HCT116 (cell line): ENCODE data around the gene ALK. TPM values are rescaled to one million over a fixed set of nuclear protein-coding genes. Genes with fewer than 3 reads are reported as not detected.

Experiments
- ATAC-seq: fragments of 200-7000 bp; cut with Tn5 transposase; 2 replicates; pipeline ENCODE4 v1.9.1; 2020; ENCODE audit warnings: mild to moderate bottlenecking, moderate library complexity
- BruUV-seq: library from RNA; stranded (reverse); fragments of 400-500 nt; replicated peaks from 2 replicates; lab custom pipeline; 2021; lab: Mats Ljungman, UMichigan
- CTCF ChIA-PET: fragments of 300-600 bp; sonication (Branson Sonifier 250); formaldehyde crosslinking; loops from one replicate; lab custom pipeline; 2021; ENCODE audit warnings: antibody characterized with exemption; lab: Charles Lee
- POLR2A ChIA-PET: fragments of 300-600, 350-600 bp; sonication (Branson Sonifier 250); formaldehyde crosslinking; loops from one replicate; lab custom pipeline; 2021; ENCODE audit warnings: antibody characterized with exemption; lab: Charles Lee
- RAD21 ChIA-PET, 2 experiments: fragments of 300-600 bp; sonication (Branson Sonifier 250); formaldehyde crosslinking; loops; one replicate each; lab custom pipeline; 2023; ENCODE audit warnings: low total read pairs in 2 of 2; ENCODE audit not compliant: uncharacterized antibody in 2 of 2, unreplicated experiment in 2 of 2, low non-redundant PET in 1 of 2; lab: Charles Lee
- DNase-seq: peaks from one replicate; pipeline ENCODE4 v3.0.0-alpha.2; 2010; ENCODE audit warnings: low read depth, low spot score
- H2AFZ ChIP-seq: fragments of 200-600 bp; shearing (Covaris generic), sonication (generic); 2 replicates; pipeline ENCODE4 v1.6.1; 2017; ENCODE audit warnings: low read depth, mixed run types, mixed read lengths, antibody characterized with exemption, low read length; ENCODE audit not compliant: poor library complexity, severe bottlenecking
- H3K27ac ChIP-seq: 2 replicates; pipeline ENCODE4 v1.5.1; 2012; ENCODE audit warnings: low read depth, low read length
- H3K27me3 ChIP-seq: fragments of 200-600 bp; sonication (generic); 2 replicates; pipeline ENCODE4 v1.6.1; 2016; ENCODE audit warnings: mixed run types, low read length, mixed read lengths; ENCODE audit not compliant: insufficient read depth
- H3K36me3 ChIP-seq, 2 experiments: fragments of 200-500 bp in 1 of 2; fragments of 200-600 bp in 1 of 2; sonication (Bioruptor generic) in 1 of 2; sonication (generic) in 1 of 2; 2 replicates each; pipeline versions ENCODE4 v1.5.1 to v1.6.1; 2014 to 2016; ENCODE audit warnings: low read length in 2 of 2, inconsistent platforms in 1 of 2, mixed read lengths in 1 of 2, mixed run types in 1 of 2; ENCODE audit not compliant: insufficient read depth in 2 of 2, control insufficient read depth in 1 of 2
- H3K4me1 ChIP-seq, 2 experiments: fragments of 200-600 bp in 1 of 2; sonication (generic) in 1 of 2; 2 replicates each; pipeline versions ENCODE4 v1.5.1 to v1.6.1; 2012 to 2017; ENCODE audit warnings: low read length in 2 of 2, inconsistent platforms in 1 of 2, mild to moderate bottlenecking in 1 of 2, mixed read lengths in 1 of 2, mixed run types in 1 of 2, moderate library complexity in 1 of 2; ENCODE audit not compliant: insufficient read depth in 2 of 2, control insufficient read depth in 1 of 2
- H3K4me2 ChIP-seq: fragments of 200-600 bp; sonication (generic); 2 replicates; pipeline ENCODE4 v1.6.1; 2017; ENCODE audit warnings: mixed run types, low read length, mixed read lengths
- H3K4me3 ChIP-seq, 2 experiments: fragments of 200-600 bp in 1 of 2; sonication (generic) in 1 of 2; replicated peaks in 1 of 2; 2 replicates each; pipeline ENCODE4 v1.5.1; 2011 to 2016; ENCODE audit warnings: low read length in 2 of 2, control low read depth in 1 of 2, low read depth in 1 of 2, mild to moderate bottlenecking in 1 of 2, mixed read lengths in 1 of 2, mixed run types in 1 of 2
- H3K79me2 ChIP-seq: fragments of 200-600 bp; sonication (generic); 2 replicates; pipeline ENCODE4 v1.6.1; 2017; ENCODE audit warnings: mild to moderate bottlenecking, mixed run types, low read length, moderate library complexity, mixed read lengths; ENCODE audit not compliant: insufficient read depth
- H3K9ac ChIP-seq: fragments of 200-600 bp; sonication (generic); 2 replicates; pipeline ENCODE4 v1.6.1; 2016; ENCODE audit warnings: low read length, mixed read lengths
- H3K9me2 ChIP-seq: fragments of 200-600 bp; sonication (generic), shearing (Covaris generic); 2 replicates; pipeline ENCODE4 v1.6.1; 2017; ENCODE audit warnings: mixed run types, mild to moderate bottlenecking, moderate library complexity; ENCODE audit not compliant: insufficient read depth
- H3K9me3 ChIP-seq, 2 experiments: fragments of 200-500 bp in 1 of 2; fragments of 200-600 bp in 1 of 2; sonication (Bioruptor generic) in 1 of 2; sonication (generic) in 1 of 2; 2 replicates each; pipeline ENCODE4 v1.6.1; 2014 to 2017; ENCODE audit warnings: low read length in 2 of 2, mixed read lengths in 2 of 2, inconsistent platforms in 1 of 2, low read depth in 1 of 2, mild to moderate bottlenecking in 1 of 2, mixed run types in 1 of 2, moderate library complexity in 1 of 2; ENCODE audit not compliant: control insufficient read depth in 1 of 2, insufficient read depth in 1 of 2
- H4K20me1 ChIP-seq: fragments of 200-600 bp; sonication (generic), shearing (Covaris generic); 2 replicates; pipeline ENCODE4 v1.6.1; 2017; ENCODE audit warnings: mixed run types, mild to moderate bottlenecking, moderate library complexity; ENCODE audit not compliant: insufficient read depth
- ATF3 ChIP-seq: IDR thresholded peaks from 2 replicates; pipeline ENCODE4 v1.6.1; 2012
- CBX3 ChIP-seq: IDR thresholded peaks from 2 replicates; pipeline ENCODE4 v1.6.1; 2012; ENCODE audit warnings: low read depth
- CTCF ChIP-seq, 3 experiments: fragments of 200-600 bp in 1 of 3; sonication (generic) in 1 of 3; IDR thresholded peaks in 2 of 3; conservative IDR thresholded peaks in 1 of 3; 2 replicates each; pipeline ENCODE4 v1.5.1; 2012 to 2017; ENCODE audit warnings: low read depth in 2 of 3, low read length in 2 of 3, antibody characterized with exemption in 1 of 3, borderline replicate concordance in 1 of 3, control low read depth in 1 of 3, mild to moderate bottlenecking in 1 of 3, mixed read lengths in 1 of 3, mixed run types in 1 of 3, moderate library complexity in 1 of 3; ENCODE audit not compliant: insufficient read depth in 1 of 3
- EGR1 ChIP-seq: IDR thresholded peaks from 2 replicates; pipeline ENCODE4 v1.6.1; 2012; ENCODE audit warnings: low read depth
- ELF1 ChIP-seq: IDR thresholded peaks from 2 replicates; pipeline ENCODE4 v1.6.1; 2012; ENCODE audit warnings: low read depth, borderline replicate concordance
- EZH2 ChIP-seq: fragments of 200-600 bp; sonication (generic); IDR thresholded peaks from 2 replicates; pipeline ENCODE4 v1.6.1; 2017; ENCODE audit warnings: antibody characterized with exemption, mixed run types
- EZH2phosphoT487 ChIP-seq: fragments of 200-600 bp; IDR thresholded peaks from 2 replicates; pipeline ENCODE4 v1.6.1; 2018; ENCODE audit warnings: antibody characterized with exemption, borderline replicate concordance
- FOSL1 ChIP-seq: IDR thresholded peaks from 2 replicates; pipeline ENCODE4 v1.6.1; 2012; ENCODE audit warnings: low read depth
- JUND ChIP-seq: IDR thresholded peaks from 2 replicates; pipeline ENCODE4 v1.6.1; 2012
- POLR2A ChIP-seq: IDR thresholded peaks from 2 replicates; pipeline ENCODE4 v1.7.0; 2011; ENCODE audit warnings: borderline replicate concordance; ENCODE audit not compliant: insufficient read depth, insufficient read length; ENCODE audit errors: extremely low read depth
- POLR2AphosphoS5 ChIP-seq: IDR thresholded peaks from 2 replicates; pipeline ENCODE4 v1.6.1; 2011; ENCODE audit warnings: mild to moderate bottlenecking, low read depth, low read length, moderate library complexity
- RAD21 ChIP-seq: IDR thresholded peaks from 2 replicates; pipeline ENCODE4 v1.6.1; 2012; ENCODE audit warnings: low read depth, mild to moderate bottlenecking
- REST ChIP-seq: IDR thresholded peaks from 2 replicates; pipeline ENCODE4 v1.6.1; 2012; ENCODE audit warnings: low read depth
- SP1 ChIP-seq: IDR thresholded peaks from 2 replicates; pipeline ENCODE4 v1.6.1; 2012; ENCODE audit warnings: low read depth
- SRF ChIP-seq: IDR thresholded peaks from 2 replicates; pipeline ENCODE4 v1.6.1; 2012; ENCODE audit warnings: low read depth
- TCF7L2 ChIP-seq: IDR thresholded peaks from 2 replicates; pipeline ENCODE4 v1.7.0; 2011; ENCODE audit warnings: borderline replicate concordance, inconsistent platforms; ENCODE audit not compliant: insufficient read depth, insufficient read length; ENCODE audit errors: extremely low read depth
- ZBTB33 ChIP-seq: IDR thresholded peaks from 2 replicates; pipeline ENCODE4 v1.6.1; 2011; ENCODE audit warnings: mild to moderate bottlenecking, low read length, moderate library complexity; ENCODE audit not compliant: insufficient replicate concordance; ENCODE audit errors: extremely low read depth
- ZFX ChIP-seq: fragments of 450-650 bp; IDR thresholded peaks from 2 replicates; pipeline ENCODE4 v1.6.1; 2017
- intact Hi-C: fragments of 100-400 bp; cut with micrococcal nuclease; formaldehyde crosslinking; loops from 2 replicates; pipeline ENCODE4 v1.10.0; 2022
- total RNA-seq: library from RNA; stranded (reverse); gene quantifications from one replicate; pipeline ENCODE4 v1.2.1, GENCODE V29; 2021; ENCODE audit not compliant: unreplicated experiment

Gene ALK
- total RNA-seq, 1 experiment from 2014 or later = not detected

- ChIA-PET CTCF (no interaction called here), RAD21 (no interaction called here), POLR2A (no interaction called here)
- no TSS peak for BruUV-seq
- H3K27me3 ChIP-seq = peaks cover 85% of the 10 kb centered on the region; the same call in 1 of the 2 replicates
- H3K4me2 ChIP-seq = no peak overlapping the region
- H2AFZ ChIP-seq = no peak overlapping the region
- H3K4me3 ChIP-seq = no peak overlapping the region
- no peaks in the 10 kb centered on the region for H3K79me2 ChIP-seq
- no peak overlapping the region for H3K9ac ChIP-seq
- no peaks in the 10 kb centered on the region for H4K20me1 ChIP-seq
- no peaks in the 10 kb centered on the region for H3K9me3 ChIP-seq
- ATAC-seq = no peak
- DNase-seq = no peak
- H3K9me2 ChIP-seq = no peaks in the 10 kb centered on the region
- intact Hi-C loops = no loop called here
- no peak for TF ChIP-seq EZH2
- no peak for TF ChIP-seq ELF1
- no peak for TF ChIP-seq SRF
- no peak for TF ChIP-seq TCF7L2
- no peak for TF ChIP-seq EGR1
- no peak for TF ChIP-seq ATF3
- no peak for TF ChIP-seq ZBTB33
- no peak for TF ChIP-seq FOSL1
- TF ChIP-seq SP1 = no peak
- TF ChIP-seq POLR2AphosphoS5 = no peak
- TF ChIP-seq POLR2A = no peak
- TF ChIP-seq CBX3 = no peak
- no peak for TF ChIP-seq EZH2phosphoT487
- no peak for TF ChIP-seq RAD21
- no peak for TF ChIP-seq CTCF (IDR thresholded peaks at IDR 0.05 in 2 of 3, conservative IDR thresholded peaks at IDR 0.05 in 1 of 3; ENCODE audit: borderline replicate concordance in 1 of 3, insufficient read depth in 1 of 3, low read depth in 2 of 3, low read length in 2 of 3)
- no peak for TF ChIP-seq ZFX
- TF ChIP-seq JUND = no peak
- no peak for TF ChIP-seq REST
- no peaks in the 10 kb centered on the region for H3K4me1 ChIP-seq
- no peak overlapping the region for H3K27ac ChIP-seq
- H3K36me3 ChIP-seq = no peaks in the 10 kb centered on the region
Observed at GRCh38 chr2:29531626-29532025, 389.8 kb downstream of the ALK start.
